ENCODE measurements around the gene PLCH2.

Gene PLCH2

GRCh38 chr1:2466958-2467554, 9.0 kb upstream of the PLCH2 start:
- Histone ChIP-seq H3K4me3 (ENCODE audit: low read depth in 1 of 5, low read length in 5 of 5) (no peak overlapping the region), H3K9me3 (ENCODE audit: control insufficient read depth in 5 of 5, low read length in 5 of 5) (no peaks in the 10 kb centered on the region), H3K27me3 (ENCODE audit: control insufficient read depth in 5 of 5, insufficient read depth in 4 of 5, low read length in 5 of 5) (peaks cover 52 to 87% (median 79%) of the 10 kb centered on the region in 5 donors), H3K4me1 (ENCODE audit: control insufficient read depth in 5 of 5, insufficient read depth in 5 of 5, low read length in 5 of 5) (no peaks in the 10 kb centered on the region), H3K27ac (ENCODE audit: low read depth, low read length) (no peak overlapping the region), H3K9ac (ENCODE audit: low read length in 5 of 5) (no peak overlapping the region), H3K36me3 (ENCODE audit: control insufficient read depth in 5 of 5, insufficient read depth in 5 of 5, low read length in 5 of 5) (no peaks in the 10 kb centered on the region)

- Histone ChIP-seq H3K27ac (ENCODE audit: low read depth, low read length) (no peak overlapping the region), H3K4me3 (ENCODE audit: low read depth in 1 of 5, low read length in 5 of 5) (no peak overlapping the region), H3K27me3 (ENCODE audit: control insufficient read depth in 5 of 5, insufficient read depth in 4 of 5, low read length in 5 of 5) (peaks cover 58 to 89% (median 78%) of the 10 kb centered on the region in 5 donors), H3K4me1 (ENCODE audit: control insufficient read depth in 5 of 5, insufficient read depth in 5 of 5, low read length in 5 of 5) (no peaks in the 10 kb centered on the region), H3K36me3 (ENCODE audit: control insufficient read depth in 5 of 5, insufficient read depth in 5 of 5, low read length in 5 of 5) (no peaks in the 10 kb centered on the region), H3K9ac (ENCODE audit: low read length in 5 of 5) (no peak overlapping the region), H3K9me3 (ENCODE audit: control insufficient read depth in 5 of 5, low read length in 5 of 5) (no peaks in the 10 kb centered on the region)
Measured at GRCh38 chr1:2468041-2468472, 8.0 kb upstream of the PLCH2 start.

GRCh38 chr1:2468540-2468939, 7.5 kb upstream of the PLCH2 start:
- no peak overlapping the region for H3K9ac ChIP-seq (ENCODE audit: low read length in 5 of 5)
- no peak overlapping the region for H3K4me3 ChIP-seq (ENCODE audit: low read depth in 1 of 5, low read length in 5 of 5)
- no peaks in the 10 kb centered on the region for H3K36me3 ChIP-seq (ENCODE audit: control insufficient read depth in 5 of 5, insufficient read depth in 5 of 5, low read length in 5 of 5)
- peaks cover 58 to 89% (median 76%) of the 10 kb centered on the region in 5 donors for H3K27me3 ChIP-seq (ENCODE audit: control insufficient read depth in 5 of 5, insufficient read depth in 4 of 5, low read length in 5 of 5)
- H3K4me1 ChIP-seq (ENCODE audit: control insufficient read depth in 5 of 5, insufficient read depth in 5 of 5, low read length in 5 of 5) = no peaks in the 10 kb centered on the region
- H3K9me3 ChIP-seq (ENCODE audit: control insufficient read depth in 5 of 5, low read length in 5 of 5) = no peaks in the 10 kb centered on the region
- H3K27ac ChIP-seq (ENCODE audit: low read depth, low read length) = no peak overlapping the region

- Histone ChIP-seq H3K4me1 (ENCODE audit: control insufficient read depth in 5 of 5, insufficient read depth in 5 of 5, low read length in 5 of 5) (no peaks in the 10 kb centered on the region), H3K27me3 (ENCODE audit: control insufficient read depth in 5 of 5, insufficient read depth in 4 of 5, low read length in 5 of 5) (peaks cover 56 to 87% (median 71%) of the 10 kb centered on the region in 5 donors), H3K9me3 (ENCODE audit: control insufficient read depth in 5 of 5, low read length in 5 of 5) (no peaks in the 10 kb centered on the region), H3K36me3 (ENCODE audit: control insufficient read depth in 5 of 5, insufficient read depth in 5 of 5, low read length in 5 of 5) (no peaks in the 10 kb centered on the region), H3K27ac (ENCODE audit: low read depth, low read length) (no peak overlapping the region), H3K4me3 (ENCODE audit: low read depth in 1 of 5, low read length in 5 of 5) (no peak overlapping the region), H3K9ac (ENCODE audit: low read length in 5 of 5) (no peak overlapping the region)
Measured at GRCh38 chr1:2469103-2469940, 6.8 kb upstream of the PLCH2 start.

- Histone ChIP-seq H3K27me3 (ENCODE audit: control insufficient read depth in 5 of 5, insufficient read depth in 4 of 5, low read length in 5 of 5) (peaks cover 45 to 78% (median 63%) of the 10 kb centered on the region in 5 donors), H3K27ac (ENCODE audit: low read depth, low read length) (no peak overlapping the region), H3K9me3 (ENCODE audit: control insufficient read depth in 5 of 5, low read length in 5 of 5) (no peaks in the 10 kb centered on the region), H3K9ac (ENCODE audit: low read length in 5 of 5) (no peak overlapping the region), H3K36me3 (ENCODE audit: control insufficient read depth in 5 of 5, insufficient read depth in 5 of 5, low read length in 5 of 5) (no peaks in the 10 kb centered on the region), H3K4me3 (ENCODE audit: low read depth in 1 of 5, low read length in 5 of 5) (no peak overlapping the region), H3K4me1 (ENCODE audit: control insufficient read depth in 5 of 5, insufficient read depth in 5 of 5, low read length in 5 of 5) (peaks cover 0 to 8% (median 4%) of the 10 kb centered on the region in 5 donors)
Measured at GRCh38 chr1:2470290-2471158, 5.6 kb upstream of the PLCH2 start.

GRCh38 chr1:2471159-2471471, 5.0 kb upstream of the PLCH2 start:
- no peaks in the 10 kb centered on the region for H3K36me3 ChIP-seq (ENCODE audit: control insufficient read depth in 5 of 5, insufficient read depth in 5 of 5, low read length in 5 of 5)
- H3K9ac ChIP-seq (ENCODE audit: low read length in 5 of 5) = no peak overlapping the region
- peaks cover 39 to 72% (median 59%) of the 10 kb centered on the region in 5 donors for H3K27me3 ChIP-seq (ENCODE audit: control insufficient read depth in 5 of 5, insufficient read depth in 4 of 5, low read length in 5 of 5)
- H3K4me1 ChIP-seq (ENCODE audit: control insufficient read depth in 5 of 5, insufficient read depth in 5 of 5, low read length in 5 of 5) = peaks cover 0 to 8% (median 4%) of the 10 kb centered on the region in 5 donors
- H3K4me3 ChIP-seq (ENCODE audit: low read depth in 1 of 5, low read length in 5 of 5) = no peak overlapping the region
- H3K9me3 ChIP-seq (ENCODE audit: control insufficient read depth in 5 of 5, low read length in 5 of 5) = no peaks in the 10 kb centered on the region
- H3K27ac ChIP-seq (ENCODE audit: low read depth, low read length) = no peak overlapping the region

GRCh38 chr1:2471587-2472001, 4.5 kb upstream of the PLCH2 start:
- peaks cover 37 to 67% (median 55%) of the 10 kb centered on the region in 5 donors for H3K27me3 ChIP-seq (ENCODE audit: control insufficient read depth in 5 of 5, insufficient read depth in 4 of 5, low read length in 5 of 5)
- no peaks in the 10 kb centered on the region for H3K9me3 ChIP-seq (ENCODE audit: control insufficient read depth in 5 of 5, low read length in 5 of 5)
- H3K27ac ChIP-seq (ENCODE audit: low read depth, low read length) = no peak overlapping the region
- no peak overlapping the region for H3K9ac ChIP-seq (ENCODE audit: low read length in 5 of 5)
- no peaks in the 10 kb centered on the region for H3K36me3 ChIP-seq (ENCODE audit: control insufficient read depth in 5 of 5, insufficient read depth in 5 of 5, low read length in 5 of 5)
- H3K4me3 ChIP-seq (ENCODE audit: low read depth in 1 of 5, low read length in 5 of 5) = no peak overlapping the region
- peaks cover 0 to 8% (median 4%) of the 10 kb centered on the region in 5 donors for H3K4me1 ChIP-seq (ENCODE audit: control insufficient read depth in 5 of 5, insufficient read depth in 5 of 5, low read length in 5 of 5)

GRCh38 chr1:2472109-2472508, 4.0 kb upstream of the PLCH2 start:
- H3K27me3 ChIP-seq (ENCODE audit: control insufficient read depth in 5 of 5, insufficient read depth in 4 of 5, low read length in 5 of 5) = peaks cover 37 to 67% (median 54%) of the 10 kb centered on the region in 5 donors
- peaks cover 0 to 8% (median 4%) of the 10 kb centered on the region in 5 donors for H3K4me1 ChIP-seq (ENCODE audit: control insufficient read depth in 5 of 5, insufficient read depth in 5 of 5, low read length in 5 of 5)
- no peaks in the 10 kb centered on the region for H3K9me3 ChIP-seq (ENCODE audit: control insufficient read depth in 5 of 5, low read length in 5 of 5)
- no peak overlapping the region for H3K9ac ChIP-seq (ENCODE audit: low read length in 5 of 5)
- no peaks in the 10 kb centered on the region for H3K36me3 ChIP-seq (ENCODE audit: control insufficient read depth in 5 of 5, insufficient read depth in 5 of 5, low read length in 5 of 5)
- no peak overlapping the region for H3K27ac ChIP-seq (ENCODE audit: low read depth, low read length)
- no peak overlapping the region for H3K4me3 ChIP-seq (ENCODE audit: low read depth in 1 of 5, low read length in 5 of 5)

- no peaks in the 10 kb centered on the region for H3K36me3 ChIP-seq (ENCODE audit: control insufficient read depth in 5 of 5, insufficient read depth in 5 of 5, low read length in 5 of 5)
- peaks cover 0 to 8% (median 4%) of the 10 kb centered on the region in 5 donors for H3K4me1 ChIP-seq (ENCODE audit: control insufficient read depth in 5 of 5, insufficient read depth in 5 of 5, low read length in 5 of 5)
- no peaks in the 10 kb centered on the region for H3K9me3 ChIP-seq (ENCODE audit: control insufficient read depth in 5 of 5, low read length in 5 of 5)
- H3K27ac ChIP-seq (ENCODE audit: low read depth, low read length) = no peak overlapping the region
- peaks cover 37 to 62% (median 55%) of the 10 kb centered on the region in 5 donors for H3K27me3 ChIP-seq (ENCODE audit: control insufficient read depth in 5 of 5, insufficient read depth in 4 of 5, low read length in 5 of 5)
- no peak overlapping the region for H3K4me3 ChIP-seq (ENCODE audit: low read depth in 1 of 5, low read length in 5 of 5)
- no peak overlapping the region for H3K9ac ChIP-seq (ENCODE audit: low read length in 5 of 5)
Measured at GRCh38 chr1:2472561-2473177, 3.4 kb upstream of the PLCH2 start.

Measured in subcutaneous abdominal adipose tissue (tissue), 5 donors.